Colon (tissue), 2 donors: ENCODE results near the gene ATP9A.
"Not testable (repeated sequence)": the region's sequence is repeated elsewhere in the genome, so short reads cannot be mapped to it uniquely, and the experiment has no call there.

Experiments used
- FAIRE-seq: peaks from 2 replicates; lab custom pipeline; 2012; peaks lifted over from hg19 to GRCh38; lab: Jason Lieb, UNC
- donor health status: control.
- donor health status: control.

The ATP9A gene

DNA sequence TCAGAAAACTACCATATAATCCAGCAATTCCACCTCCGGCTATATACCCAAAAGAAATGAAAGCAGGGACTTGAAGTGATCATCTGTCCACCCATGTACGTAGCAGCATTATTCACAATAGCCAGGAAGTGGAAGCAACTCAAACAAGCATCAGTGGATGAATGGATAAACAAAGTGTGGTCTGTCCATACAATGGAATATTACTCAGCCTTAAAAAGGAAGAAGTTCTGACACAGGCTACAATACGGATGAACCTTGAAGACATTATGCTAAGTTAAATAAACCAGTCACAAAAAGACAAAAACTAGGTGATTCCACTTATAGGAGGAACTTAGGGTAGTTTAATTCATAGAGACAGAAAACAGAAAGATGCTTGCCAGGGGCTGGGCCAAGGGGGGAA is 76.5 kb downstream of the ATP9A start:
- no peak for FAIRE-seq

GRCh38 chr20:51688600-51689244 is 79.5 kb downstream of the ATP9A start:
- no peak for FAIRE-seq

DNA sequence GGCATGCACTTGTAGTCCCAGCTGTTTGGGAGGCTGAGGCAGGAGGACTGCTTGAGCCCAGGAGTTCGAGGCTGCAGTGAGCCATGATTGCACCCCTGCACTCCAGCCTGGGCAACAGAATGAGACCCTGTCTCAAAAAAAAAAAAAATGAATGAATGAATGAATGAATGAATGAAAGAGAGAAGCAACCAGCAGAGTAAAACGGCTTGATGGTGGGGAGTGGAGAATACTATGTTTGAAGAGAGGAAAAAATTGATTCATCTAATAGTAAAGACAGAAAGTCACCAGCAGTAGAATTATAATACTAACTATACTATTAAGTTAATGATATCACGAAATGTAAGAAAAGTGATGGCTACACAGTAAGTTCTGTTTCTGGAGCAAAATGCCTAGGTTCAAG is 80.6 kb downstream of the ATP9A start:
- FAIRE-seq = no peak

GRCh38 chr20:51687108-51687507 is 81.1 kb downstream of the ATP9A start:
- no peak for FAIRE-seq

GRCh38 chr20:51685494-51685893 is 82.7 kb downstream of the ATP9A start:
- not testable (repeated sequence) for FAIRE-seq

GRCh38 chr20:51680067-51680749 is 88.0 kb downstream of the ATP9A start:
- FAIRE-seq = no peak

- FAIRE-seq = no peak
Measured at GRCh38 chr20:51679254-51679921, 88.8 kb downstream of the ATP9A start.

- FAIRE-seq = no peak
Measured at GRCh38 chr20:51678026-51678697, 90.0 kb downstream of the ATP9A start.

GRCh38 chr20:51668947-51669346 is 99.2 kb downstream of the ATP9A start:
- no peak for FAIRE-seq

GRCh38 chr20:51668515-51668914 is 99.7 kb downstream of the ATP9A start:
- FAIRE-seq = no peak

DNA sequence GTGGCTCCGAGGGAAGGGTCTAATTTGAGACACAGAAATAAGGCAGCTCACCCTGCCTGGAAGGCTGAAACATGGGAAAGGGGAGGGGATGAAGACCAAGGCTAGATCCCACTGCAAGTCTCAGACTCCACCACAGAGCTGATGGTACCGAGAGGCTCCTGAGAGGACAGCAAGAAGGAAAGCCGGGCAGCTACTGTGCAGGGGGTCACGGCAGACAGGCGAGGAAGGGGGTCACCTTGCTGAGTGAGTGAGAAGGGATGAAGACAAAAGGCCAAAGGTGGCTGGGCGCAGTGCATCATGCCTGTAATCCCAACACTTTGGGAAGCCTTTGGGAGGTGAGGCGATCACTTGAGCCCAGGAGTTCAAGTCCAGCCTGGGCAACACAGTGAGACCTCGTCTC is 100.7 kb downstream of the ATP9A start:
- FAIRE-seq = no peak

DNA sequence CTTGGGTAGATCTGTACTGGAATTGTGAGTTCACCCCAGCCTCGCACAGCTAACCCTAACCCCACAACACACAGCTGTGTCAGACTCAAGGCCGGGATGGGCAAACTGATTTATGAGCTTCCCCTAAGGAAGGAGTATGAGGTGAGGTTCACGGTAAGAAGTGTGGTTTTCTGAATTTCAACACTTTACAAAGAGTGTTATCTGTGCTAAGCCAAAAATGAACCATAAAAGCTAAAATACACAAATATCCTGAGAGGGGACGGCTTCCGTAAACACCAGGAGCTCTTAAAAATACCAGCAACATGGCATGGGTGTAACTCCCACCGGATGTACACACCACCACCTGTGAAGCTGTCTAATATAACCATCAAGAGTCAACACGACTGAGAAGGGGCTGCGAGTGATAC is 101.2 kb downstream of the ATP9A start:
- no peak for FAIRE-seq

DNA sequence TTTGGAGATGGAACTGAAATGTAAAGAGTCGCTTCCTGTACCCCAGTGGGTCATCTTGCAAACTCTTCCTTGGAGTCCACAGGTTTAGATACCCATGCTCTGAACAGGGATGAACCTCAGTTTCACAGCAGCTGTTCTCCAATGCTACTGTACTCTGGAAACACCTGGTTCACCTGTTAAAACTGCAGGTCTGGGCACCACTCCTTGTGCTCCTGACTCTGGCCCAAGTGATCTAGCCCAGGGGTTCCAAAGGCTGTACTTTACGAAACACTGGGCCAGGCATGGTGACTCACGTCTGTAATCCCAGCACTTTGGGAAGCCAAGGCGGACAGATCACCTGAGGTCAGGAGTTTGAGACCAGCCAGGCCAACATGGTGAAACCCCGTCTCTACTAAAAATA is 102.1 kb downstream of the ATP9A start:
- FAIRE-seq = no peak

GRCh38 chr20:51665543-51666118 is 102.6 kb downstream of the ATP9A start:
- no peak for FAIRE-seq

- no peak for FAIRE-seq
Measured at GRCh38 chr20:51661609-51662178, 106.5 kb downstream of the ATP9A start.

GRCh38 chr20:51660672-51661608 is 107.2 kb downstream of the ATP9A start:
- FAIRE-seq = no peak

DNA sequence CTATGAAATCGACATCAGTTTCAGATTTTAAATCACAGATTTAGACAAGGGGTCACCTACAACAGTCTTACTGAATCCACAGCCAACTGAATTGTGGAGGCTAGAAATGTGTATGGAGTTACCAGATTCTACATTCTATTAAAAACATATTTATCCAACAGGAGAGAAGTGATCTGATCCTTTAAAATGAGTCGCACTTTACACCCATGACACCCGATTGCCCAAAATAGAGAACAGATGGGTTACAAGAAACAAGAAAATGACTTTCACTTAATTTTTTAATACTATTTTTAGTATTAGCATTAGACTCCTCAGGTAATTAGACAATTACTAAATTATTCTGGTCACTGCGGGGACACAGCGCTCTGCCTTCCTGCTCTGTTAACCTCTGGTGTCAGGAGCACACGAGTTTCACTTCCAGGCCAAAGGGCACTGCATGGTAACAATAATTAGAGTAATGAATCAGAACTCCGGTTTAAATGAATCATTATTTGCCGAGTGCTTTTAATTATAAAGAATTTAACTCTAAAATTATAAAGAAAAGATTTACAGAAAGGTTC is 108.6 kb downstream of the ATP9A start:
- FAIRE-seq = no peak

DNA sequence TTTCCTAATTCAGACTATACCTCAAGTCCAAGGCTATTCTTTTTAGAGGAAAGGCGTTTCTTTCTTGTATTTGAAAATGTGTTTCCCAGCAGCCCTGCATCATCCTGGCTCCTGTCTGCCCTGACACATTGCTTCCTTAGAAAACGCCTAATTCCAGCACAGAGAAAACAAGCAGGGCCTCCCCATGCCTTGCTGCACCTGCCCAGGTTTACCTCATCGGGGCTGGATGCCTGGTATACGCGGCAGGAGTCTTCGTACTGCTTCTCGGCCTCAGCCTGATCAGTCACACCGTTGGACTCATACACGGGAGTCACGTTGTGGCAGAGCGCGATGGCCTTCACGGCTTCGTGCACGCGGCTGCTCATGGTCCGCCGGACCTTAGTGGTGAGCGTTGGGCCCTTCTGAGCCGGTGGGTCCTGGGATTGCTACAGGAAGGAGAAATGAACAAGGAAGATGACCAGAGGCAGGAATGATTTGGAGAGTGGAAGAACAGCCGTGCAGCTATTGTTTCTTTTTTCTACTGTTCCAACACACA is 111.4 kb downstream of the ATP9A start:
- FAIRE-seq = no peak

- FAIRE-seq = not testable (repeated sequence)
Measured at GRCh38 chr20:51656089-51656488, 112.1 kb downstream of the ATP9A start.

- no peak for FAIRE-seq
Measured at GRCh38 chr20:51654495-51654894, 113.7 kb downstream of the ATP9A start.
